Duodenal mucosa (tissue), 2 donors: Measurements from ENCODE around the gene DGKI.

Experiments used
- H3K27ac ChIP-seq: one replicate; pipeline ENCODE4 v1.7.0; 2013; ENCODE audit warnings: low read depth, low read length
- H3K27me3 ChIP-seq, 2 donors: one replicate each; pipeline ENCODE4 v1.7.0; 2013; ENCODE audit warnings: low read length in 2 of 2, control low read depth in 1 of 2; ENCODE audit not compliant: insufficient read depth in 2 of 2, control insufficient read depth in 1 of 2
- H3K36me3 ChIP-seq, 2 donors: one replicate each; pipeline ENCODE4 v1.7.0; 2013; ENCODE audit warnings: low read length in 2 of 2, control low read depth in 1 of 2; ENCODE audit not compliant: insufficient read depth in 2 of 2, control insufficient read depth in 1 of 2
- H3K4me1 ChIP-seq, 2 donors: one replicate each; pipeline ENCODE4 v1.7.0; 2013; ENCODE audit warnings: low read length in 2 of 2, control low read depth in 1 of 2; ENCODE audit not compliant: insufficient read depth in 2 of 2, control insufficient read depth in 1 of 2
- H3K4me3 ChIP-seq, 2 donors: one replicate each; pipeline ENCODE4 v1.7.0; 2013; ENCODE audit warnings: low read length in 2 of 2, low read depth in 1 of 2
- H3K9ac ChIP-seq, 2 donors: one replicate each; pipeline ENCODE4 v1.7.0; 2013; ENCODE audit warnings: low read length in 2 of 2, low read depth in 1 of 2
- H3K9me3 ChIP-seq, 2 donors: one replicate each; pipeline ENCODE4 v1.7.0; 2013; ENCODE audit warnings: low read length in 2 of 2, control low read depth in 1 of 2; ENCODE audit not compliant: control insufficient read depth in 1 of 2

Gene DGKI

DNA sequence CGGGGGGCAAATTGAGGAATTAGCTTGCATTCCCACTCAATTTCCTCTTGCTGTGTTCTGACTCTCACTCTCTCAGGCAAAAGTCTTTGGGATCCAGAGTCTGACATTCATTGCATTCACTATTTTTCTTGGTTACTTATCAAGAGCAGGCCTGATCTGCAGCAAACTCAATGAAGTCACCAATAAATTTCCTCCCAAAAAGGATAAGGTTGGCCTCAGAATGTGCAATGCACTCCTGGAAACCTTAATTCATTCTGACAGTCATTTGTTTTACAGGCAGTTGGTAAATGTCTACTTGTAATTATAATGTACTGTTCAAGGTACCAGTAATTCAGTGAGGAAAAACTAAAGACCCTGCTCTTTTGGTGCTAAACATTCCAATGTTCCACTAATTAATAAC, 6.3 kb upstream of the DGKI start:
- Histone ChIP-seq H3K27ac (no peak overlapping the region), H3K36me3 (no peaks in the 10 kb centered on the region), H3K9me3 (no peaks in the 10 kb centered on the region), H3K4me1 (no peaks in the 10 kb centered on the region), H3K9ac (no peak overlapping the region), H3K27me3 (peaks cover 7 to 8% of the 10 kb centered on the region in 2 donors), H3K4me3 (no peak overlapping the region)

DNA sequence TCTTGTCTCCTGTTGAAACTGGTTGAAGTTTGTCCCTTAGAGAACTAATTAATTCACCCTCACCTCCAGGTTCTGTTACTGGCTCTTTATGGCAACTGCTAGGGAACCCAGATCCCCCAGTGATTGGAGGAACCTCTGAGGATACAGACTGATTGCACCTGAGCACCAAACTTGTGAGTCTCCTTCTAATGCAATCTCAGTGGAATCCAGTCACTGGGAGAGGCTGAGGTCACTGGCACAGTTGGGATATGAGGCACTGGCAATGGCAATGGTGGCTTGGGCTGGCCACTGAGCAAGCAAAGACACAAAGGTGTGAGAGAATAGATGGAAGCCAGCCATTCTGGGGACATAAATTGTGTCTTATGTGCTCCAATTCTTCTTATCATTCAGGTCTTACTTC, 5.3 kb upstream of the DGKI start:
- no peaks in the 10 kb centered on the region for H3K4me1 ChIP-seq
- H3K9me3 ChIP-seq, result no peaks in the 10 kb centered on the region
- no peak overlapping the region for H3K4me3 ChIP-seq
- no peaks in the 10 kb centered on the region for H3K36me3 ChIP-seq
- no peak overlapping the region for H3K27ac ChIP-seq
- H3K27me3 ChIP-seq, result peaks cover 16 to 17% of the 10 kb centered on the region in 2 donors
- no peak overlapping the region for H3K9ac ChIP-seq

DNA sequence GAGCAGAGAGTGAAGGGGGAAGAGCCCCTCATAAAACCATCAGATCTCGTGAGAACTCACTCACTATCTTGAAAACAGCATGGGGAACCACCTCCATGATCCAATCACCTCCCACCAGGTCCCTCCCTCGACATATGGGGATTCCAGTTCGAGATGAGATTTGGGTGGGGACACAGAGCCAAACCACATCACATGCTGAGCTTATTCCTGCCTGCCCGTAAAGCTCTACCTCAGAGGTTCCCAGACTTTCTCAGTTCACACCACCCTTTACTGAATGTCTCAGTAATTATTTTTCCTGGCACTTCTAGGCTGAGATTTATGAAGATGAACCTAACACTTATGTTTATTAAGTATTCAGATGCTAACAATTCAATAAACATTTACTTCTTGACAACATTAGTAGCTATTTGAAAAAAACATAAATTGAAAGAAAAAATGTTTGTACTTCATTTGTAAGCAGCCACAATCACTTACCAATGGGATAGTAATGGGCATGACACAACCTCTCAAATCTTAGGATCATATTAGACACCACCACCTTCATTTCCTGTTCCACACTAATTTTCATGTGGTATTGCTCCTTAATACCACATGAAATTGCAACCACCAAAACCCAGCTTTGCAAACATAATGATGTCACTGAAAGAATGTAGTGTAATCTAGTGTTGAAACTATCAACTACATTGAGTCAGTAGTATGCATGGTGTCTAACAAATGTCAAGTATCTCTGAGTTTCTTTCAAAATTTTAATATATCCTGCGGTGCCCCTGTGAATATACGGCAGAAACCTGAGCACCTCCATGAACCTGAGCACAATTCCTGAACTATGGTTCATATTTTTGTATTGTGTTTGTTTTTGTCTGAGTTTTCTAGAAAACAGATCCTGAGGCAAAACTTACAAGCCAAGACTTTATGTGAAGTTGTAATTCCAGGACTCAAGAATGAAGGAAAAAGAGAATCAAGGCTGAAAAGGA, 4.5 kb upstream of the DGKI start:
- Histone ChIP-seq H3K4me1 (no peaks in the 10 kb centered on the region), H3K4me3 (no peak overlapping the region), H3K27ac (no peak overlapping the region), H3K36me3 (no peaks in the 10 kb centered on the region), H3K9me3 (no peaks in the 10 kb centered on the region), H3K9ac (no peak overlapping the region), H3K27me3 (peaks cover 19 to 20% of the 10 kb centered on the region in 2 donors)

DNA sequence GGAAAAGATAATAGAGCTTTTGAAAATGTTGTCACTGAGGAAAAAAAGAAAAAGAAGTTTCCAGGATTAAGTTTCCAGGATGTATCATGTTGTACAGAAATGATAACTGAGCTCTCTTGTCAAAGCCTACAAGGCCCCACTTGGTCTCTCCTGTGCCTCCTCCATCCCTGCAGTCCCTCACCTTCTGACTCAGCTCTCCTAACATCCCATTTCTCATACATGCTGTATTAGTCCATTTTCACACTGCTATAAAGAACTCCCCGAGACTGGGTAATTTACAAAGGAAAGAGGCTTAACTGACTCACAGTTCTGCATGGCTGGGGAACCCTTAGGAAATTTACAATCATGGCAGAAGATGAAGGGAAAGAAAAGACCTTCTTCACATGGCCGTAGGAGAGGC, 3.8 kb upstream of the DGKI start:
- Histone ChIP-seq H3K9ac (no peak overlapping the region), H3K4me3 (no peak overlapping the region), H3K27ac (no peak overlapping the region), H3K4me1 (no peaks in the 10 kb centered on the region), H3K9me3 (no peaks in the 10 kb centered on the region), H3K27me3 (peaks cover 26% of the 10 kb centered on the region in 2 donors), H3K36me3 (no peaks in the 10 kb centered on the region)

DNA sequence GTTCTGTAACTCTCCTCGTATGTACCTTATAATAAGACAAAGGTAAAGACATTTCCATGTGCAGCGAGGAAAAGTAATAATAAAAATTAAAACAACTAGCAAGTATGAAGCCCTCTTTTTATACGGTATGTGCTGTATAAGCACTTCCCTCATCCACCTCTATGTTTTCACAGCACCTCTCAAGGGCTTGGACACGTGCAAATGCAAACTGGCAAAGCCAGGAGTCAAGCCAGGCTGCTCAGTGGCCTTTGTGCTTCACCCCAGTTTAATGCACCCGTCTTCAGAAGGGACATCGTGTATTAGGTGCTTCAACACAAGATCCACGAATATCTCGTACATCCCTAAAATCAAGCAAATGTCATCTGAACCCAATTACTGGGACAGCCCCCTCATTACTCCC, 1.3 kb upstream of the DGKI start:
- no peak overlapping the region for H3K9ac ChIP-seq
- no peaks in the 10 kb centered on the region for H3K9me3 ChIP-seq
- H3K27me3 ChIP-seq, result peaks cover 41 to 44% of the 10 kb centered on the region in 2 donors
- no peaks in the 10 kb centered on the region for H3K4me1 ChIP-seq
- no peak overlapping the region for H3K27ac ChIP-seq
- H3K36me3 ChIP-seq, result no peaks in the 10 kb centered on the region
- no peak overlapping the region for H3K4me3 ChIP-seq

DNA sequence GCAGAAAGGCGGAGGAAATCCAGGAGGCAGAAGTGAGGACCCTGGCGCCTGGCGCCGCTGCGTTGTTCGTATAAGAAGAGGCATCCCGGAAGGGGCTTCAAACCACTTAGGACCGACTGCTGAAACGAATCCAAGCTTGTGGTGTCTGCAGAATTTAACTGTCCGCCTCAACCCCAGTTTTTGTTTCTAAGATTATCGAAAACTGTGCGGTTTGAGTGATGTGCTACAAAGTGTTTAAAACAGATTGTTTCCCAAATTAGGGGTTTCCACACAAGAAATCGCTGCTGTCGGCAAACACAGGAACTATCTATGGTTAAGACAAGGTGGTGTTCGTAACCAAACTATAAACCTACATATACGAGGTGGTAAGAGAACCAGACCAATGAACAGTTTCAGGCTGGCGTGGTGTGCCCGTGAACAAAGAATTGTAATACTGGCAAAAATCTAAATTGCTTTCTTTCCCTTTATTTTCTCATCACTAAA, 835 bp upstream of the DGKI start:
- Histone ChIP-seq H3K9me3 (no peaks in the 10 kb centered on the region), H3K4me3 (no peak overlapping the region), H3K9ac (no peak overlapping the region), H3K4me1 (no peaks in the 10 kb centered on the region), H3K36me3 (no peaks in the 10 kb centered on the region), H3K27ac (no peak overlapping the region), H3K27me3 (peaks cover 44% of the 10 kb centered on the region in 2 donors)

DNA sequence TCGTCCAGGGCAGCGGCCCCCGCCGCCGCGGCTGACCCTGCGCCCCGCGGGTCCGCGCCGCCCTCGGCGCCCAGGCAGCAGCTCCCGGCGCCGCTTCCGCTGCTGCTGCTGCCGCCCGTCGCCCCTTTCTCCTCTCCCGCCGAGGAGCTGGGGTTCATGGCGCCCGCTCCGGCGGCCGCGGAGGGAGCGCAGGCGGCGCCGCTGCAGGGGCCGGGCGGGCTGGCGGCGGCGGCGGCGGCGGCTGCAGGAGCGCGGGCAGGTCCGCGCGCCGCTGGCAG, 286 bp downstream of the DGKI start:
- Histone ChIP-seq H3K4me1 (no peaks in the 10 kb centered on the region), H3K9me3 (no peaks in the 10 kb centered on the region), H3K4me3 (no peak overlapping the region), H3K27me3 (peaks cover 44 to 47% of the 10 kb centered on the region in 2 donors), H3K36me3 (no peaks in the 10 kb centered on the region), H3K9ac (no peak overlapping the region), H3K27ac (no peak overlapping the region)

DNA sequence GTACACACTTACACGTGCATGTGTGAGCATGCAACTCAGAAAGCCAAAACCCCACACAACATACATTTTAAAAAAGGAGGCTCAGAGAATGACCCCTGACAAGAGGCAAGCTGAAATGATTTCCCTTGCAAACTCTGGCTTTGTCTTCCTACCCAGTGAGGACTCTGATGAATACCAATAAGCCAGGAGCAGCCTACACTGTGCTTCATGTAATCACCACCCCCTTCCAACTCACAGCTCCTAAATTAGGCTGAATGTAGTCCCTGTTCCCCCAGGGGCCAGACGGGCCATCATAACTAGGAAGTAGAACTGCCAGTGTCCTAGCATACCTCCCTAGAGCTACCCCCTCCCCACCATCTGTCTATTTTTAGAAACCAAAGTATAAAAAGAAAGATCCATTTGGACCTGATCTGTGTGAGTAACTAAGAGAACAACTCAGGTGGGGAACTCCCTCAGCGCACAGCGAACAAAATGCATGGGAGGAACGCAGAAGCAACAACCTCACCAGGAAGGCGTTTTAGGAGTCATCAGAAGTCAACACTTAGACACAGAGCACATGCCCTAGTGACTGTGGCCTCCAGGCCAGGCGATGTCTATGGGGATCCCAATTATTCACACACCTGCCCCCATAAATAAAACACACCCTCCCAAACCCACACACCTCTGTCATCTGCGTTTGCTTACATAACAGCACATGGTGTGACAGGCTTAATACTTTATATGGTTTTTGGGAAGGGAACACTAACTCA, 1.9 kb downstream of the DGKI start:
- H3K4me3 ChIP-seq, result no peak overlapping the region
- no peaks in the 10 kb centered on the region for H3K36me3 ChIP-seq
- H3K27ac ChIP-seq, result no peak overlapping the region
- H3K4me1 ChIP-seq, result no peaks in the 10 kb centered on the region
- H3K9ac ChIP-seq, result no peak overlapping the region
- no peaks in the 10 kb centered on the region for H3K9me3 ChIP-seq
- peaks cover 44 to 48% of the 10 kb centered on the region in 2 donors for H3K27me3 ChIP-seq

DNA sequence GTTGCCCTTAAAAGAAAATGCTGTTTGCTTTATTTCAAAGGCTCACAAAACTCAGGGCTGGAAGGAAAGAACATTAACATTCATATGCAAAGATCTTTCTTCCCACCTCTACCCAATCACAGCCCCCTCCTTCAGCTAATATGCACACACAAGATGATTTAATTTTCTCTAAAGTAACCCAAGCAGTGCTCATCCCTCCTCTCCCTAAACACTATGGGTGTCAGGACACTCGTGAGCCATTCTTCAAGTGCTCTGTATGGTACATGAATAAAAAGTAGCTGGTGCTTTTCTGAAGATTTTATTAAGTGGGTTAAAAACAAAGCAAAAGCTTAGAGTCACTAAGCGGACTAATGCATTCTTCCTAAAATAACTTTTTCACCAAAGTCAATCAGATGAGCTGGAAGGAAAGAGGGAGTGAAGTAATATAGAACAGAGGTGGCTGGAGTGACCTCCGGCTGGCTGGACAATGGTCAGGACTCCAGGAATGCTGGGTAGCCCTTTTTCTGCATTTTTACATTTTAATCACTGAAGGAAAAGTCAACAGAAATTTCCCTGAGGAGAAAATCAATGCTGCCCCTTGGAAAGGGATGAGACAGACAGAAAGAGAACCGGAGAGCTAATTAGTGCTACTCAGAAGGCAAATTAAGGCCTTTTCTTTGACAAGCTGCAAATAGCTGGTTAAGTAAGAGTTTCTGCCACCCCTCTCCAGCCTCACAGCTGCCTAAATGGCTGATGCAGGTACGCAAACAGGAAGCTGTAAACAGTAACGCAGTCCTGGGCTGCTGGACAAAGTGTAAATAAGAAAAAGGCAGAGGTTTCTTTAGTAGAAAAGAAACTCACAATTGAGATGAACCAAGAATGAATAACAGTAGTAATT, 6.6 kb downstream of the DGKI start:
- H3K9me3 ChIP-seq, result no peaks in the 10 kb centered on the region
- H3K27me3 ChIP-seq, result peaks cover 13 to 17% of the 10 kb centered on the region in 2 donors
- H3K9ac ChIP-seq, result no peak overlapping the region
- no peak overlapping the region for H3K4me3 ChIP-seq
- no peak overlapping the region for H3K27ac ChIP-seq
- no peaks in the 10 kb centered on the region for H3K36me3 ChIP-seq
- no peaks in the 10 kb centered on the region for H3K4me1 ChIP-seq
